Common myeloid progenitor, CD34-positive (primary cell): ENCODE results near the gene H1-8.
"Not testable (repeated sequence)": the region's sequence is repeated elsewhere in the genome, so short reads cannot be mapped to it uniquely, and the experiment has no call there.

ENCODE experiments used
- CTCF ChIA-PET: fragments of 350-600 bp; sonication (Branson Sonifier 250); formaldehyde crosslinking; loops from one replicate; lab custom pipeline; 2021; ENCODE audit warnings: antibody characterized with exemption; lab: Charles Lee
- POLR2A ChIA-PET: fragments of 350-600 bp; sonication (Branson Sonifier 250); formaldehyde crosslinking; loops from one replicate; lab custom pipeline; 2021; ENCODE audit warnings: antibody characterized with exemption; lab: Charles Lee
- DNase-seq, 3 donors: peaks; one replicate each; pipeline versions ENCODE4 v3.0.0 to v3.0.0-alpha.2; 2013
- H3K27ac ChIP-seq, 2 experiments: 1 replicate in 1 of 2; 2 replicates in 1 of 2; pipeline ENCODE4 v1.7.0; 2013; ENCODE audit warnings: inconsistent platforms in 2 of 2, low read length in 2 of 2, mild to moderate bottlenecking in 2 of 2, low read depth in 1 of 2, moderate library complexity in 1 of 2; ENCODE audit not compliant: severe bottlenecking in 2 of 2, insufficient read depth in 1 of 2, poor library complexity in 1 of 2
- H3K27me3 ChIP-seq, 5 experiments: replicated peaks in 2 of 5; 1 replicate in 3 of 5; 2 replicates in 2 of 5; pipeline versions ENCODE4 v1.6.1 to v1.7.0; 2013; ENCODE audit warnings: low read length in 4 of 5, mild to moderate bottlenecking in 2 of 5, moderate library complexity in 2 of 5, inconsistent platforms in 1 of 5; ENCODE audit not compliant: insufficient read depth in 5 of 5, control insufficient read depth in 4 of 5
- H3K36me3 ChIP-seq, 4 experiments: 1 replicate in 2 of 4; 2 replicates in 2 of 4; pipeline versions ENCODE4 v1.6.1 to v1.7.0; 2013; ENCODE audit warnings: low read length in 3 of 4, control low read depth in 1 of 4, mild to moderate bottlenecking in 1 of 4; ENCODE audit not compliant: control insufficient read depth in 4 of 4, insufficient read depth in 4 of 4
- H3K4me1 ChIP-seq, 4 experiments: 1 replicate in 3 of 4; 2 replicates in 1 of 4; pipeline versions ENCODE4 v1.6.1 to v1.7.1; 2013; ENCODE audit warnings: low read length in 3 of 4, mild to moderate bottlenecking in 3 of 4, control low read depth in 1 of 4, inconsistent platforms in 1 of 4, moderate library complexity in 1 of 4; ENCODE audit not compliant: control insufficient read depth in 4 of 4, insufficient read depth in 4 of 4; ENCODE audit errors: control extremely low read depth in 1 of 4
- H3K4me3 ChIP-seq, 7 experiments: 1 replicate in 4 of 7; 2 replicates in 3 of 7; pipeline versions ENCODE4 v1.5.1 to v1.7.0; 2013; ENCODE audit warnings: mild to moderate bottlenecking in 7 of 7, low read length in 6 of 7, moderate library complexity in 6 of 7, inconsistent platforms in 2 of 7, low read depth in 2 of 7, control low read depth in 1 of 7; ENCODE audit not compliant: insufficient read depth in 4 of 7, control insufficient read depth in 1 of 7; ENCODE audit errors: extremely low read depth in 1 of 7
- H3K9me3 ChIP-seq, 5 experiments: 1 replicate in 4 of 5; 2 replicates in 1 of 5; pipeline versions ENCODE4 v1.6.1 to v1.7.1; 2013; ENCODE audit warnings: low read length in 4 of 5, mild to moderate bottlenecking in 2 of 5, inconsistent platforms in 1 of 5, low read depth in 1 of 5, moderate library complexity in 1 of 5; ENCODE audit not compliant: control insufficient read depth in 4 of 5, insufficient read depth in 2 of 5; ENCODE audit errors: control extremely low read depth in 1 of 5
- WGBS: methylation state at CpG from one replicate; pipeline ENCODE4 v1.1.5; 2013; ENCODE audit not compliant: insufficient coverage; 5-methylcytosine and 5-hydroxymethylcytosine counted together

H1-8 gene

DNA sequence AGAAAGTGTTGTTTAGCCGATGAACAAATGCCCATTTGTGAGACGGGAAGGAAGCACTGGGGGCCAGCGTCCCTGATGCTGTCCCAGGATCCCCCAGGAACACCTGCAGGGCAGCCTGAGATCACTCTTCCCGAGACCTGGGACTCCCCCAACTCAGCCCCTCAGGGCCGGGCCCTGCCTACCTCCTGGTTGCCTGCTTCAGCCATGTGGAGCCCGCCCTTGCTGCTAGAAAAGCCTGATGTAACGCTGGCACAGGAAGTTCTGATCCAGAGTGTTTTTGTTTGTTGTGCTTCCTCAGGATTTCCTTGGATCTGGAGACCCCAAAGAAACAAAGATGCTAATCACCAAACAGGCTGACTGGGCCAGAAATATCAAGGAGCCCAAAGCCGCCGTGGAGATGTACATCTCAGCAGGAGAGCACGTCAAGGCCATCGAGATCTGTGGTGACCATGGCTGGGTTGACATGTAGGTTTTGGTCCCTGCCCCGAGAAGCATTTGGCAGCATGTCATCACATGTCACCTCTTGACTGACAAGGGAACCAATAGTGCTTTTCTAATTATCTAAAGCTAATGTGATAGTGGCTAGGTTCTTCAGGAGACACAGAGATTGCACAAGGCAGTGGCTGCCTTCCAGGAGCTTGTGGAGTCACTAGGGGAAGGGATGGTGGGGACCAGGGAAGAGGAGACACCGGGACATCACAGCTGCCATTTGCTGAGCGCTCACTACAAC lies 43.2 kb upstream of the H1-8 start:
- POLR2A ChIA-PET, H3K27me3 ChIP-seq, DNase-seq, H3K4me3 ChIP-seq, H3K9me3 ChIP-seq, H3K27ac ChIP-seq, CTCF ChIA-PET, H3K4me1 ChIP-seq: not testable (repeated sequence)
- H3K36me3 ChIP-seq = peaks cover 8 to 58% (median 34%) of the 10 kb centered on the region in 4 experiments
- WGBS = 98% methylated on average over 7 of the region's 14 CpGs

DNA sequence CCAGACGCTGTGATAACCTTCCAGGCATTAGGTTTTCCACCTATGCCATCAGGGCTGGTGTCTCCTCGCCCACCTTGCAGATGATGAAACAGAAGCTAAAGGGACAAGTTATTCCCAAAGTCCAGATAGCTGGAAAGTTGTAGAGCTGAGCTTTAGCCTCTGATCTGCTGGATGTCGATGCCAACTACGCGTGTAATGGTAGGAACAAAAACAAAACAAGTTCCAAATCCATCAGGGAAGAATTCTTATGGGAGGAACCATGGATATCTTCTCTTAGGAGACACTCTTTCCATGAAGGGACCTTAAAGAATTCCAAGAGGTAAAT lies 42.7 kb upstream of the H1-8 start:
- Histone ChIP-seq H3K9me3 (no peaks in the 10 kb centered on the region), H3K27ac (no peak overlapping the region), H3K4me1 (no peaks in the 10 kb centered on the region), H3K4me3 (no peak overlapping the region), H3K36me3 (peaks cover 8 to 63% (median 34%) of the 10 kb centered on the region in 4 experiments), H3K27me3 (no peaks in the 10 kb centered on the region)
- ChIA-PET POLR2A (no interaction called here), CTCF (no interaction called here)
- no peak for DNase-seq
- 100% methylated on average over 4 of the region's 5 CpGs for WGBS

DNA sequence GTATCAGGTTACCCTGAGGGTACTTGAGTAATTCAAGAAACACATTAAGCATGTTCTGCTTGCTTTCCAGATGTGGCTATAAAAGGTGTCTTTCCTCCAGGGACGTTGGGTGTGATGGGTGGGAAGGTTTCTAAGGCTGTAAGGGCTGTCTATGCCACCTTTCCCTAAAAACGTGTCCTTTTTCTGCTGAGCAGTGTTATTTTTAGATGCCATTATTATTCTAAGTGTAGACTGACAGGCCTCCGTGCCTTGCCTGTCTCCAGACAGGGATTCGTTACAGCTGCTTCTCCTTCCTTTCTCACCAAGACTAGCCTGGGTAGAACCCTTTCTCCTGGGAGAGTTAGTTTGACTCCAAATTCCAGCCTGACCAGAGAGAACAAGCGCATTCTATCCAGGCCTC lies 41.3 kb upstream of the H1-8 start:
- ChIA-PET POLR2A (no interaction called here), CTCF (interaction anchor here (1.7 kb wide), 1 partner anchor 11 kb away, joined by 5 read pairs; no protein-coding TSS in a partner anchor)
- Histone ChIP-seq H3K4me1 (no peaks in the 10 kb centered on the region), H3K4me3 (no peak overlapping the region), H3K36me3 (peaks cover 9 to 68% (median 41%) of the 10 kb centered on the region in 4 experiments), H3K27me3 (no peaks in the 10 kb centered on the region), H3K9me3 (no peaks in the 10 kb centered on the region), H3K27ac (no peak overlapping the region)
- DNase-seq = no peak
- 95% methylated on average over 4 of the region's 5 CpGs for WGBS

DNA sequence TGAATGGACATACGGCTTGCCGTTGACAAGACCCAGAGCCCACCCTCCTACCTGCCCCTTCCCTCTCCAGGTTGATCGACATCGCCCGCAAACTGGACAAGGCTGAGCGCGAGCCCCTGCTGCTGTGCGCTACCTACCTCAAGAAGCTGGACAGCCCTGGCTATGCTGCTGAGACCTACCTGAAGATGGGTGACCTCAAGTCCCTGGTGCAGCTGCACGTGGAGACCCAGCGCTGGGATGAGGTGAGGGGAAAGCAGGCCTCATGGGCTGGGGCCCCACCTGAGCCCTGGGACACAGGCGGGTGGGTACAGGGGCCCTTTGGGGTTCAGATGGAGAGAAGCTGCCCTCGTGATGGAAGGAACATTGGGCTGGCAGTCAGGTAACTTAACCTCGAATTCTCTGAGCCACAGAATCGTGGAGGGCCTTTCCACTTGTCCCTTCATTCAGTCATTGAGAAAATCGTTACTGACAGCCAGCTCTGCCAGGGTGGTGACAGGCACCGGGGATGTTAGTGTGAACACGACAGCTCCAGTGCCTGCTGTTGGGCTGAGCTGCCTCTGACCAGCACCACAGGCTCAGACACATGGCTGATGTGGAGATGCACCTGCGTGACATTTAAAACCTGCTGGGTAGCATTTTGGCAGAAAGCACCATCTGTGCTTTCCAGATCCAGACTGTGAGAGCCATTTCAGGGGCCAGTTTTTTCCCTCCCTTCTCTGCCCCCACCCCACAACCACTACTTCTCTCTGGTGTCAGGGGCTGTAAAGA lies 40.1 kb upstream of the H1-8 start:
- H3K9me3 ChIP-seq = no peaks in the 10 kb centered on the region
- POLR2A ChIA-PET = interaction anchor here (0.6 kb wide), 1 partner anchor 462 kb away, joined by 3 read pairs; no protein-coding TSS in a partner anchor
- no peak overlapping the region for H3K4me3 ChIP-seq
- DNase-seq = no peak
- H3K36me3 ChIP-seq = peaks cover 13 to 74% (median 45%) of the 10 kb centered on the region in 4 experiments
- H3K4me1 ChIP-seq = no peaks in the 10 kb centered on the region
- CTCF ChIA-PET = interaction anchor here (1.0 to 1.7 kb wide), 2 partner anchors 12 to 20 kb away, joined by 3 to 5 read pairs; no protein-coding TSS in a partner anchor
- no peak overlapping the region for H3K27ac ChIP-seq
- 98% methylated on average over 17 of the region's 18 CpGs for WGBS
- no peaks in the 10 kb centered on the region for H3K27me3 ChIP-seq

DNA sequence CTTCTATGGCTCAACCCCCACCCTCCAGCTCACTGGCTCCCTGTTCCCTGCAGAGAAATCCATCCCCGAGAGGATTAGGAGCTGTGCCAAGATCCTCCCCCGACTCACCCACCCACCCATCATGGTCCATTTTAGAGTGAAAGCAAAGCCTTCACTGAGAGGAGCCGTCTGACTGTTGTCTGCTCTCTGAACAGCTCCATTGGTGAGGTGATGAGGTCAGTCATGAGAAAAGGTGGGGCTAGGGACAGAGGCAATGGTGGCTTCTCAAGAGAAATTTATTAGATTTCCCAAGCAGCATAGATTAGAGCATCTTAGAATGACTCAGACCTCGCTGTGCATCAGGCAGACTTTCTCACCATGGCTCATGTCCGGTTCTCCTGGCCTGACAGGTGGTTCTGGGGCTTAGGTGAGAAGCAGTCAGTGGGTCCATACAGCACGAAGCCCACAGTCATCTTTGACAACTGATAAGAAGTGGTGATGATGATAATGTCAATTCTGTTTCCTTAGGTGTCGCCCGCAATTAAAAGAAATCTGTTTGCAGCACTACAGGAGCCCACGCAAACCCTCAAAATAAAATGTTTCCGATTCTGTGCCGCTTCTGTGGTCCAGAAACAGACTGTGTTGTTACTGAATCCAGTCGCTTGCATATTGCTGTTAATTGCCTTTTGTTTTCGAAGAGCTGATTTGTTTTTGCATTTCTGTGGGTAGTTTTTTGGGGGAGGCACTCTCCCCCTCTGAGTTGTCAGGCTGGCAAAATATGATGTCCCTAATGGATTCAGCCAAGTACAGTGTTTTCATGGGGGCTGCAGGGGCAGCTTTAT lies 39.3 kb upstream of the H1-8 start:
- 92% methylated on average over 7 of the region's 13 CpGs for WGBS
- no peaks in the 10 kb centered on the region for H3K4me1 ChIP-seq
- no peak overlapping the region for H3K4me3 ChIP-seq
- CTCF ChIA-PET = interaction anchor here (1.7 kb wide), 1 partner anchor 13 kb away, joined by 5 read pairs; no protein-coding TSS in a partner anchor
- no peaks in the 10 kb centered on the region for H3K9me3 ChIP-seq
- no peaks in the 10 kb centered on the region for H3K27me3 ChIP-seq
- H3K27ac ChIP-seq = no peak overlapping the region
- POLR2A ChIA-PET = no interaction called here
- no peak for DNase-seq
- peaks cover 13 to 79% (median 47%) of the 10 kb centered on the region in 4 experiments for H3K36me3 ChIP-seq

DNA sequence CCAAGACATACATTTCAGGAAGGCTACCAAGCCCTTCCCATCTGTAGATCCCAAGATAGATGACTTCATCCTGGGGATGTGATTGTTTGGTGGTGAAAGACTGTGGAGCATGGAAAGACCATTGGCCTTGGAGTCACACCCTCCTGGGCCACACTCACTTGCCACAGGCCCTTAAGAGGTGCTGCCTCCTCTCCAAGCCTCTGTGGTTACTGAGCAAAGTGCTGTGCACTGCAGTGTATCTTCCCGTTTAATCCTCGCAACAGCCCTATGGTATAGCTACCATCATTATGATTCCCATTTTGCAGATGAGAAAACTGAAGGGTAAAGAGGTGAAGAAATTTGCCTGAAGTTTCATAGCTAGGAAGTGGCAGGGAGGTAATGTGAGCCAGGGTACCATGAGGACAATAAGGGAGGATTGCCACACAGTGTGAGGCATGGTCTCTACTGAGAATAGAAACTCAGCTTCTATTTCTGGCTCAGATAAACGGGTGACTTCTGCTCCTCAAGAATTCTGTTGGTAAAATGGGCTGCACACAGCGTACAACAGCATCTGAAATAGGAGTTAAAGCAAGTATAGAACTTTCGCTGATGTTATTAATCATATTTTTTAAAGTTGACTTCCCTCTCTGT lies 38.4 kb upstream of the H1-8 start:
- H3K9me3 ChIP-seq = no peaks in the 10 kb centered on the region
- ChIA-PET CTCF (no interaction called here), POLR2A (no interaction called here)
- no peak overlapping the region for H3K4me3 ChIP-seq
- DNase-seq = no peak
- H3K27ac ChIP-seq = no peak overlapping the region
- H3K4me1 ChIP-seq = no peaks in the 10 kb centered on the region
- H3K36me3 ChIP-seq = peaks cover 14 to 80% (median 47%) of the 10 kb centered on the region in 4 experiments
- H3K27me3 ChIP-seq = no peaks in the 10 kb centered on the region
- WGBS = 90% methylated on average over 3 of the region's 5 CpGs
